ENCODE results near the gene ZNF385B.
A peak's percentile ranks its signal among the peaks of the same experiment; 100 is the strongest.

The ZNF385B gene

GRCh38 chr2:179745635-179746256, 115.7 kb downstream of the ZNF385B start:
- no peak for DNase-seq (ENCODE audit: low spot score)

GRCh38 chr2:179744401-179744800, 117.0 kb downstream of the ZNF385B start:
- DNase-seq (ENCODE audit: low spot score): no peak

GRCh38 chr2:179741317-179741716, 120.1 kb downstream of the ZNF385B start:
- DNase-seq (ENCODE audit: low spot score): no peak

- DNase-seq (ENCODE audit: low spot score): no peak
Observed at GRCh38 chr2:179729966-179730365, 131.4 kb downstream of the ZNF385B start.

GRCh38 chr2:179726461-179727180, 134.8 kb downstream of the ZNF385B start:
- no peak for DNase-seq (ENCODE audit: low spot score)

GRCh38 chr2:179724403-179724802, 137.0 kb downstream of the ZNF385B start:
- no peak for DNase-seq (ENCODE audit: low spot score)

- no peak for DNase-seq (ENCODE audit: low spot score)
Observed at GRCh38 chr2:179720173-179720772, 141.1 kb downstream of the ZNF385B start.

- no peak for DNase-seq (ENCODE audit: low spot score)
Observed at GRCh38 chr2:179715871-179716270, 145.5 kb downstream of the ZNF385B start.

- DNase-seq (ENCODE audit: low spot score): no peak
Observed at GRCh38 chr2:179715196-179715595, 146.2 kb downstream of the ZNF385B start.

GRCh38 chr2:179712825-179713224, 148.6 kb downstream of the ZNF385B start:
- no peak for DNase-seq (ENCODE audit: low spot score)

GRCh38 chr2:179711375-179711774, 150.0 kb downstream of the ZNF385B start:
- DNase-seq (ENCODE audit: low spot score): no peak

GRCh38 chr2:179703702-179704101, 157.7 kb downstream of the ZNF385B start:
- DNase-seq (ENCODE audit: low spot score): no peak

GRCh38 chr2:179702912-179703311, 158.5 kb downstream of the ZNF385B start:
- DNase-seq (ENCODE audit: low spot score): no peak

- no peak for DNase-seq (ENCODE audit: low spot score)
Observed at GRCh38 chr2:179701524-179702110, 159.8 kb downstream of the ZNF385B start.

GRCh38 chr2:179695486-179695885, 165.9 kb downstream of the ZNF385B start:
- no peak for DNase-seq (ENCODE audit: low spot score)

- no peak for DNase-seq (ENCODE audit: low spot score)
Observed at GRCh38 chr2:179694963-179695362, 166.4 kb downstream of the ZNF385B start.

GRCh38 chr2:179692610-179693009, 168.8 kb downstream of the ZNF385B start:
- peak; percentile 15 for DNase-seq (ENCODE audit: low spot score)

- no peak for DNase-seq (ENCODE audit: low spot score)
Observed at GRCh38 chr2:179692043-179692442, 169.4 kb downstream of the ZNF385B start.

GRCh38 chr2:179691235-179691634, 170.2 kb downstream of the ZNF385B start:
- no peak for DNase-seq (ENCODE audit: low spot score)

- no peak for DNase-seq (ENCODE audit: low spot score)
Observed at GRCh38 chr2:179686718-179687342, 174.6 kb downstream of the ZNF385B start.

- DNase-seq (ENCODE audit: low spot score): no peak
Observed at GRCh38 chr2:179686069-179686468, 175.3 kb downstream of the ZNF385B start.

- DNase-seq (ENCODE audit: low spot score): no peak
Observed at GRCh38 chr2:179685146-179685545, 176.3 kb downstream of the ZNF385B start.

- no peak for DNase-seq (ENCODE audit: low spot score)
Observed at GRCh38 chr2:179682756-179683155, 178.7 kb downstream of the ZNF385B start.
